GM19468 (cell line): Measurements from ENCODE around the gene TMCO6.
"Not testable (repeated sequence)": the region's sequence is repeated elsewhere in the genome, so short reads cannot be mapped to it uniquely, and the experiment has no call there.

Experiments used
- ATAC-seq: cut with Tn5 transposase; IDR thresholded peaks from one replicate; pipeline ENCODE4 v1.9.1; 2021; ENCODE audit warnings: mild to moderate bottlenecking, moderate library complexity, moderate number of reproducible peaks; ENCODE audit not compliant: unreplicated experiment; ENCODE audit errors: extremely low read depth

The TMCO6 gene

GRCh38 chr5:140639148-140639981 lies at the start of gene TMCO6:
Gene TMCO6 (plus strand): TSS chr5:140639451. CDS start chr5:140639528, 77 bp downstream.
- peak; percentile 59 for ATAC-seq

GRCh38 chr5:140590861-140591260 lies 48.4 kb upstream of the TMCO6 start:
- no peak for ATAC-seq

GRCh38 chr5:140591747-140592372 lies 47.4 kb upstream of the TMCO6 start:
- ATAC-seq: no peak

- not testable (repeated sequence) for ATAC-seq
These were observed 46.2 kb upstream of the TMCO6 start for GRCh38 chr5:140593070-140593469.

GRCh38 chr5:140594169-140594568 lies 45.1 kb upstream of the TMCO6 start:
- no peak for ATAC-seq

GRCh38 chr5:140595538-140596300 lies 43.5 kb upstream of the TMCO6 start:
- ATAC-seq: no peak

- ATAC-seq: no peak
These were observed 42.9 kb upstream of the TMCO6 start for GRCh38 chr5:140596321-140596741.

- no peak for ATAC-seq
These were observed 40.4 kb upstream of the TMCO6 start for GRCh38 chr5:140598836-140599235.

GRCh38 chr5:140600096-140600495 lies 39.2 kb upstream of the TMCO6 start:
- ATAC-seq: no peak

- ATAC-seq: no peak
These were observed 37.1 kb upstream of the TMCO6 start for GRCh38 chr5:140602147-140602546.

GRCh38 chr5:140603446-140603698 lies 35.9 kb upstream of the TMCO6 start:
- not testable (repeated sequence) for ATAC-seq

GRCh38 chr5:140603734-140604133 lies 35.5 kb upstream of the TMCO6 start:
- ATAC-seq: no peak

GRCh38 chr5:140605879-140606278 lies 33.4 kb upstream of the TMCO6 start:
- ATAC-seq: no peak

GRCh38 chr5:140607031-140607430 lies 32.2 kb upstream of the TMCO6 start:
- no peak for ATAC-seq

GRCh38 chr5:140608722-140609121 lies 30.5 kb upstream of the TMCO6 start:
- no peak for ATAC-seq

GRCh38 chr5:140609126-140609525 lies 30.1 kb upstream of the TMCO6 start:
- ATAC-seq: no peak

- no peak for ATAC-seq
These were observed 28.2 kb upstream of the TMCO6 start for GRCh38 chr5:140611020-140611521.

GRCh38 chr5:140622301-140622700 lies 16.9 kb upstream of the TMCO6 start:
- no peak for ATAC-seq

GRCh38 chr5:140623061-140623460 lies 16.2 kb upstream of the TMCO6 start:
- ATAC-seq: not testable (repeated sequence)

GRCh38 chr5:140624886-140625285 lies 14.4 kb upstream of the TMCO6 start:
- not testable (repeated sequence) for ATAC-seq

GRCh38 chr5:140627972-140628371 lies 11.3 kb upstream of the TMCO6 start:
- ATAC-seq: no peak
